ENCODE measurements around the gene SPRYD4. TPM values are rescaled to one million over a fixed set of nuclear protein-coding genes. Genes with fewer than 3 reads are reported as not detected.

The SPRYD4 gene
- total and polyA plus RNA-seq, 9 of the 15 experiments (the other 6 are each of a cell fraction or from before 2014, with no cell fraction given), result 1.8 to 4.7 (median 2.8) TPM

DNA sequence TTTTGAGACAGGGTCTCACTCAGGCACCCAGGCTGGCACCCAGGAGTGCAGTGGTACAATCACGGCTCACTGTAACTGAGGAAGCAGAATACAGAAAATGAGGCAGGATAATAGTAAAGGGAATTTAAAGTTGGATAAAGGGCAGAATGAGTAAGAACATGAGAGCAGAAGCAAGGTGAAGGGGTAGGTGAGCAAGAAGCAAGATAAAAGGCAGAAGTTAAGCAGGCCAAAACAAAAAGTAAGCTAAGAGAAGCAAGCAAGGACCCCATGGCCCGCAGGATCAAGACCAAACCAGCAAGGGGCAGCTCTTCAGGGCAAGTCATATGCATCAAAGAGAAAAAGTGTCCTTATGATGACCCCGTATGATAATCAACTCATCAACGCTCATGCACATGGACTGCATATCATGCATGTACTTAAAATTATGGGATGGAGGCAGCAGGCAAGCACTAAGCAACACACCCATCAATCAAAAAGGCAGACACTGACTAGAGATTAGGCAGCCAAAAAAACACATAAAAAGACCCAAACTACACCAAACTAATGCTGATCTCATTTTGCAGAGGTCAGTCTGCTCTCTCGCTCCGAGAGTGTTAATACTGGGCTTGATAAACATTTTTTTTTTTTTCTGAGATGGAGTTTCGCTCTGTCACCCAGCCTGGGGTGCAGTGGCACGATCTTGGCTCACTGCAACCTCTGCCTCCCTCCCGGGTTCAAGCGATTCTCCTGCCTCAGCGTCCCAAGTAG, 30.8 kb upstream of the SPRYD4 start (continued):
- TF ChIP-seq, protein P1, sequence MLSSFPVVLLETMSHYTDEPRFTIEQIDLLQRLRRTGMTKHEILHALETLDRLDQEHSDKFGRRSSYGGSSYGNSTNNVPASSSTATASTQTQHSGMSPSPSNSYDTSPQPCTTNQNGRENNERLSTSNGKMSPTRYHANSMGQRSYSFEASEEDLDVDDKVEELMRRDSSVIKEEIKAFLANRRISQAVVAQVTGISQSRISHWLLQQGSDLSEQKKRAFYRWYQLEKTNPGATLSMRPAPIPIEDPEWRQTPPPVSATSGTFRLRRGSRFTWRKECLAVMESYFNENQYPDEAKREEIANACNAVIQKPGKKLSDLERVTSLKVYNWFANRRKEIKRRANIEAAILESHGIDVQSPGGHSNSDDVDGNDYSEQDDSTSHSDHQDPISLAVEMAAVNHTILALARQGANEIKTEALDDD (IDR thresholded peaks at IDR 0.05), result peak; percentile 96
- TF ChIP-seq ZNF174 (CRISPR knock-in tag; IDR thresholded peaks at IDR 0.05) (no peak), KHSRP (IDR thresholded peaks at IDR 0.05) (no peak), ZNF212 (CRISPR knock-in tag; IDR thresholded peaks at IDR 0.05) (no peak), IFI16 (CRISPR knock-in tag; IDR thresholded peaks at IDR 0.05) (no peak), NFXL1 (CRISPR knock-in tag; IDR thresholded peaks at IDR 0.05) (no peak), TAL1 (IDR thresholded peaks at IDR 0.05) (peak; percentile 53), ZNF644 (tag; IDR thresholded peaks at IDR 0.05; ENCODE audit: low read depth) (no peak; the same call in 1 of the 2 replicates), KAT8 (IDR thresholded peaks at IDR 0.05; ENCODE audit: low read depth) (no peak), LEF1 (IDR thresholded peaks at IDR 0.05) (peak; percentile 99), HEY1 (CRISPR knock-in tag; IDR thresholded peaks at IDR 0.05; ENCODE audit: borderline replicate concordance) (no peak), ZNF146 (CRISPR knock-in tag; IDR thresholded peaks at IDR 0.05; ENCODE audit: unreplicated experiment) (no peak), ZFX (CRISPR knock-in tag; IDR thresholded peaks at IDR 0.05) (0 out of 2 replicates have a peak, but pooled peaks have one; percentile 16)
- TF ChIP-seq, protein P2, sequence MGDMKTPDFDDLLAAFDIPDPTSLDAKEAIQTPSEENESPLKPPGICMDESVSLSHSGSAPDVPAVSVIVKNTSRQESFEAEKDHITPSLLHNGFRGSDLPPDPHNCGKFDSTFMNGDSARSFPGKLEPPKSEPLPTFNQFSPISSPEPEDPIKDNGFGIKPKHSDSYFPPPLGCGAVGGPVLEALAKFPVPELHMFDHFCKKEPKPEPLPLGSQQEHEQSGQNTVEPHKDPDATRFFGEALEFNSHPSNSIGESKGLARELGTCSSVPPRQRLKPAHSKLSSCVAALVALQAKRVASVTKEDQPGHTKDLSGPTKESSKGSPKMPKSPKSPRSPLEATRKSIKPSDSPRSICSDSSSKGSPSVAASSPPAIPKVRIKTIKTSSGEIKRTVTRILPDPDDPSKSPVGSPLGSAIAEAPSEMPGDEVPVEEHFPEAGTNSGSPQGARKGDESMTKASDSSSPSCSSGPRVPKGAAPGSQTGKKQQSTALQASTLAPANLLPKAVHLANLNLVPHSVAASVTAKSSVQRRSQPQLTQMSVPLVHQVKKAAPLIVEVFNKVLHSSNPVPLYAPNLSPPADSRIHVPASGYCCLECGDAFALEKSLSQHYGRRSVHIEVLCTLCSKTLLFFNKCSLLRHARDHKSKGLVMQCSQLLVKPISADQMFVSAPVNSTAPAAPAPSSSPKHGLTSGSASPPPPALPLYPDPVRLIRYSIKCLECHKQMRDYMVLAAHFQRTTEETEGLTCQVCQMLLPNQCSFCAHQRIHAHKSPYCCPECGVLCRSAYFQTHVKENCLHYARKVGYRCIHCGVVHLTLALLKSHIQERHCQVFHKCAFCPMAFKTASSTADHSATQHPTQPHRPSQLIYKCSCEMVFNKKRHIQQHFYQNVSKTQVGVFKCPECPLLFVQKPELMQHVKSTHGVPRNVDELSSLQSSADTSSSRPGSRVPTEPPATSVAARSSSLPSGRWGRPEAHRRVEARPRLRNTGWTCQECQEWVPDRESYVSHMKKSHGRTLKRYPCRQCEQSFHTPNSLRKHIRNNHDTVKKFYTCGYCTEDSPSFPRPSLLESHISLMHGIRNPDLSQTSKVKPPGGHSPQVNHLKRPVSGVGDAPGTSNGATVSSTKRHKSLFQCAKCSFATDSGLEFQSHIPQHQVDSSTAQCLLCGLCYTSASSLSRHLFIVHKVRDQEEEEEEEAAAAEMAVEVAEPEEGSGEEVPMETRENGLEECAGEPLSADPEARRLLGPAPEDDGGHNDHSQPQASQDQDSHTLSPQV (IDR thresholded peaks at IDR 0.05), result 0 out of 2 replicates have a peak, but pooled peaks have one; percentile 48
- TF ChIP-seq, protein P3, sequence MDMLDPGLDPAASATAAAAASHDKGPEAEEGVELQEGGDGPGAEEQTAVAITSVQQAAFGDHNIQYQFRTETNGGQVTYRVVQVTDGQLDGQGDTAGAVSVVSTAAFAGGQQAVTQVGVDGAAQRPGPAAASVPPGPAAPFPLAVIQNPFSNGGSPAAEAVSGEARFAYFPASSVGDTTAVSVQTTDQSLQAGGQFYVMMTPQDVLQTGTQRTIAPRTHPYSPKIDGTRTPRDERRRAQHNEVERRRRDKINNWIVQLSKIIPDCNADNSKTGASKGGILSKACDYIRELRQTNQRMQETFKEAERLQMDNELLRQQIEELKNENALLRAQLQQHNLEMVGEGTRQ (CRISPR knock-in tag; IDR thresholded peaks at IDR 0.05), result no peak
- TF ChIP-seq, protein P4, sequence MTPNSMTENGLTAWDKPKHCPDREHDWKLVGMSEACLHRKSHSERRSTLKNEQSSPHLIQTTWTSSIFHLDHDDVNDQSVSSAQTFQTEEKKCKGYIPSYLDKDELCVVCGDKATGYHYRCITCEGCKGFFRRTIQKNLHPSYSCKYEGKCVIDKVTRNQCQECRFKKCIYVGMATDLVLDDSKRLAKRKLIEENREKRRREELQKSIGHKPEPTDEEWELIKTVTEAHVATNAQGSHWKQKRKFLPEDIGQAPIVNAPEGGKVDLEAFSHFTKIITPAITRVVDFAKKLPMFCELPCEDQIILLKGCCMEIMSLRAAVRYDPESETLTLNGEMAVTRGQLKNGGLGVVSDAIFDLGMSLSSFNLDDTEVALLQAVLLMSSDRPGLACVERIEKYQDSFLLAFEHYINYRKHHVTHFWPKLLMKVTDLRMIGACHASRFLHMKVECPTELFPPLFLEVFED (CRISPR knock-in tag; conservative IDR thresholded peaks at IDR 0.05), result no peak
- TF ChIP-seq, protein P5, sequence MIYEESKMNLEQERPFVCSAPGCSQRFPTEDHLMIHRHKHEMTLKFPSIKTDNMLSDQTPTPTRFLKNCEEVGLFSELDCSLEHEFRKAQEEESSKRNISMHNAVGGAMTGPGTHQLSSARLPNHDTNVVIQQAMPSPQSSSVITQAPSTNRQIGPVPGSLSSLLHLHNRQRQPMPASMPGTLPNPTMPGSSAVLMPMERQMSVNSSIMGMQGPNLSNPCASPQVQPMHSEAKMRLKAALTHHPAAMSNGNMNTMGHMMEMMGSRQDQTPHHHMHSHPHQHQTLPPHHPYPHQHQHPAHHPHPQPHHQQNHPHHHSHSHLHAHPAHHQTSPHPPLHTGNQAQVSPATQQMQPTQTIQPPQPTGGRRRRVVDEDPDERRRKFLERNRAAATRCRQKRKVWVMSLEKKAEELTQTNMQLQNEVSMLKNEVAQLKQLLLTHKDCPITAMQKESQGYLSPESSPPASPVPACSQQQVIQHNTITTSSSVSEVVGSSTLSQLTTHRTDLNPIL (CRISPR knock-in tag; IDR thresholded peaks at IDR 0.05), result no peak
- TF ChIP-seq, protein P6, sequence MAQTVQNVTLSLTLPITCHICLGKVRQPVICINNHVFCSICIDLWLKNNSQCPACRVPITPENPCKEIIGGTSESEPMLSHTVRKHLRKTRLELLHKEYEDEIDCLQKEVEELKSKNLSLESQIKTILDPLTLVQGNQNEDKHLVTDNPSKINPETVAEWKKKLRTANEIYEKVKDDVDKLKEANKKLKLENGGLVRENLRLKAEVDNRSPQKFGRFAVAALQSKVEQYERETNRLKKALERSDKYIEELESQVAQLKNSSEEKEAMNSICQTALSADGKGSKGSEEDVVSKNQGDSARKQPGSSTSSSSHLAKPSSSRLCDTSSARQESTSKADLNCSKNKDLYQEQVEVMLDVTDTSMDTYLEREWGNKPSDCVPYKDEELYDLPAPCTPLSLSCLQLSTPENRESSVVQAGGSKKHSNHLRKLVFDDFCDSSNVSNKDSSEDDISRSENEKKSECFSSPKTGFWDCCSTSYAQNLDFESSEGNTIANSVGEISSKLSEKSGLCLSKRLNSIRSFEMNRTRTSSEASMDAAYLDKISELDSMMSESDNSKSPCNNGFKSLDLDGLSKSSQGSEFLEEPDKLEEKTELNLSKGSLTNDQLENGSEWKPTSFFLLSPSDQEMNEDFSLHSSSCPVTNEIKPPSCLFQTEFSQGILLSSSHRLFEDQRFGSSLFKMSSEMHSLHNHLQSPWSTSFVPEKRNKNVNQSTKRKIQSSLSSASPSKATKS (CRISPR knock-in tag; IDR thresholded peaks at IDR 0.05), result no peak

Measured in K562 (cell line).